ENCODE data around the gene ACSF3. TPM values are rescaled to one million over a fixed set of nuclear protein-coding genes. Genes with fewer than 3 reads are reported as not detected.
"Not testable (repeated sequence)": the region's sequence is repeated elsewhere in the genome, so short reads cannot be mapped to it uniquely, and the experiment has no call there.

Gene ACSF3
- total RNA-seq, 1 experiment from 2014 or later: 39.2 TPM

GRCh38 chr16:89090182-89090630, 3.4 kb upstream of the ACSF3 start:
- CTCF ChIA-PET: no interaction called here
- Mint-ChIP-seq H3K4me3 (ENCODE audit: unreplicated experiment) (no peak overlapping the region), H3K27me3 (ENCODE audit: insufficient read depth, unreplicated experiment) (peaks cover 67% of the 10 kb centered on the region), H3K4me1 (ENCODE audit: insufficient read depth, unreplicated experiment) (peaks cover 10% of the 10 kb centered on the region), H3K27ac (ENCODE audit: low read depth, unreplicated experiment) (no peak overlapping the region), H3K36me3 (ENCODE audit: insufficient read depth, unreplicated experiment) (no peaks in the 10 kb centered on the region), H3K9me3 (ENCODE audit: unreplicated experiment) (no peaks in the 10 kb centered on the region)
- BruUV-seq (replicated peaks): no TSS peak
- DNase-seq (ENCODE audit: unreplicated experiment): no peak
- intact Hi-C loops (cut with micrococcal nuclease): no loop called here
- POLR2A ChIA-PET: interaction anchor here (0.7 to 1.0 kb wide), 2 partner anchors 12 to 87 kb away, joined by 3 read pairs; no protein-coding TSS in a partner anchor
- TF ChIP-seq CTCF (IDR thresholded peaks at IDR 0.05; ENCODE audit: unreplicated experiment): no peak

- ChIA-PET POLR2A (interaction anchor here (1.0 kb wide), 1 partner anchor 13 kb away, joined by 3 read pairs; no protein-coding TSS in a partner anchor), CTCF (no interaction called here)
- H3K27me3 Mint-ChIP-seq (ENCODE audit: insufficient read depth, unreplicated experiment): peaks cover 60% of the 10 kb centered on the region
- no peaks in the 10 kb centered on the region for H3K36me3 Mint-ChIP-seq (ENCODE audit: insufficient read depth, unreplicated experiment)
- H3K4me1 Mint-ChIP-seq (ENCODE audit: insufficient read depth, unreplicated experiment): peaks cover 10% of the 10 kb centered on the region
- DNase-seq (ENCODE audit: unreplicated experiment): no peak
- no peak overlapping the region for H3K27ac Mint-ChIP-seq (ENCODE audit: low read depth, unreplicated experiment)
- intact Hi-C loops (cut with micrococcal nuclease): no loop called here
- BruUV-seq (replicated peaks): no TSS peak
- TF ChIP-seq CTCF (IDR thresholded peaks at IDR 0.05; ENCODE audit: unreplicated experiment): no peak
- no peaks in the 10 kb centered on the region for H3K9me3 Mint-ChIP-seq (ENCODE audit: unreplicated experiment)
- no peak overlapping the region for H3K4me3 Mint-ChIP-seq (ENCODE audit: unreplicated experiment)
Observed at GRCh38 chr16:89090669-89091426, 2.8 kb upstream of the ACSF3 start.

- CTCF ChIA-PET: no interaction called here
Observed at GRCh38 chr16:89092013-89092412, 1.6 kb upstream of the ACSF3 start.

GRCh38 chr16:89093252-89093601, 425 bp upstream of the ACSF3 start:
- H3K36me3 Mint-ChIP-seq (ENCODE audit: insufficient read depth, unreplicated experiment); H3K27ac Mint-ChIP-seq (ENCODE audit: low read depth, unreplicated experiment); DNase-seq (ENCODE audit: unreplicated experiment); intact Hi-C loops (cut with micrococcal nuclease); H3K9me3 Mint-ChIP-seq (ENCODE audit: unreplicated experiment): not testable (repeated sequence)
- ChIA-PET POLR2A (interaction anchor here (0.5 to 1.5 kb wide), 9 partner anchors 41 to 643 kb away, joined by 3 to 6 read pairs (median 4); no protein-coding TSS in a partner anchor), CTCF (interaction anchor here (0.9 kb wide), 1 partner anchor 220 kb away, joined by 3 read pairs; no protein-coding TSS in a partner anchor)
- H3K4me1 Mint-ChIP-seq (ENCODE audit: insufficient read depth, unreplicated experiment): peaks cover 10% of the 10 kb centered on the region
- peaks cover 37% of the 10 kb centered on the region for H3K27me3 Mint-ChIP-seq (ENCODE audit: insufficient read depth, unreplicated experiment)
- peak overlapping the region; percentile 88 for H3K4me3 Mint-ChIP-seq (ENCODE audit: unreplicated experiment)
- BruUV-seq (replicated peaks): TSS peak; percentile 64

More at GRCh38 chr16:89092013-89092412, 1.6 kb upstream of the ACSF3 start:
- no peak for DNase-seq (ENCODE audit: unreplicated experiment)
- intact Hi-C loops (cut with micrococcal nuclease): no loop called here
- H3K4me1 Mint-ChIP-seq (ENCODE audit: insufficient read depth, unreplicated experiment): peaks cover 10% of the 10 kb centered on the region
- no peak overlapping the region for H3K4me3 Mint-ChIP-seq (ENCODE audit: unreplicated experiment)
- TF ChIP-seq CTCF (IDR thresholded peaks at IDR 0.05; ENCODE audit: unreplicated experiment): no peak
- peaks cover 49% of the 10 kb centered on the region for H3K27me3 Mint-ChIP-seq (ENCODE audit: insufficient read depth, unreplicated experiment)
- H3K36me3 Mint-ChIP-seq (ENCODE audit: insufficient read depth, unreplicated experiment): no peaks in the 10 kb centered on the region
- H3K9me3 Mint-ChIP-seq (ENCODE audit: unreplicated experiment): no peaks in the 10 kb centered on the region
- H3K27ac Mint-ChIP-seq (ENCODE audit: low read depth, unreplicated experiment): no peak overlapping the region
- no TSS peak for BruUV-seq (replicated peaks)
- POLR2A ChIA-PET: interaction anchor here (0.7 kb wide), 1 partner anchor 148 kb away, joined by 3 read pairs; no protein-coding TSS in a partner anchor

All from MCF 10A (cell line).